ENCODE measurements around the gene SLC25A30. TPM values are rescaled to one million over a fixed set of nuclear protein-coding genes. Genes with fewer than 3 reads are reported as not detected.
"Not testable (repeated sequence)": the region's sequence is repeated elsewhere in the genome, so short reads cannot be mapped to it uniquely, and the experiment has no call there.

The SLC25A30 gene
- total RNA-seq, 2 donors from 2014 or later = 9.2 TPM

DNA sequence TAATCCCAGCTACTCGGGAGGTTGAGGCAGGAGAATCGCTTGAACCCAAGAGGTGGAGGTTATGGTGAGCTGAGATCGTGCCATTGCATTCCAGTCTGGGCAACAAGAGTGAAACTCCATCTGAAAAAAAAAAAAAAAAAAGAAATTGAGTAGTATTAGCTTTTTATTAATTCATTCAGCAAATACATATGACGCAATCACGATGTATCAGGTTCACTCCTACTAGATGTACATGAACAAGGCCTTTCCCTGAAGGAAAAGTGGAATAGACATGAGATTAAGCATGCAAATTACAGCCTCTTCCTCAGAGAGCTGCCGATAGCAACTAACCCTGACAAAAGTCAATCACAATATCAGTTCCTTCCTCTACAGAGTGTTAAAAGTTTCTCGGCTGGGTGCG is 68.0 kb downstream of the SLC25A30 start:
- intact Hi-C loops (cut with DNase I) = no loop called here
- TF ChIP-seq, protein P1, sequence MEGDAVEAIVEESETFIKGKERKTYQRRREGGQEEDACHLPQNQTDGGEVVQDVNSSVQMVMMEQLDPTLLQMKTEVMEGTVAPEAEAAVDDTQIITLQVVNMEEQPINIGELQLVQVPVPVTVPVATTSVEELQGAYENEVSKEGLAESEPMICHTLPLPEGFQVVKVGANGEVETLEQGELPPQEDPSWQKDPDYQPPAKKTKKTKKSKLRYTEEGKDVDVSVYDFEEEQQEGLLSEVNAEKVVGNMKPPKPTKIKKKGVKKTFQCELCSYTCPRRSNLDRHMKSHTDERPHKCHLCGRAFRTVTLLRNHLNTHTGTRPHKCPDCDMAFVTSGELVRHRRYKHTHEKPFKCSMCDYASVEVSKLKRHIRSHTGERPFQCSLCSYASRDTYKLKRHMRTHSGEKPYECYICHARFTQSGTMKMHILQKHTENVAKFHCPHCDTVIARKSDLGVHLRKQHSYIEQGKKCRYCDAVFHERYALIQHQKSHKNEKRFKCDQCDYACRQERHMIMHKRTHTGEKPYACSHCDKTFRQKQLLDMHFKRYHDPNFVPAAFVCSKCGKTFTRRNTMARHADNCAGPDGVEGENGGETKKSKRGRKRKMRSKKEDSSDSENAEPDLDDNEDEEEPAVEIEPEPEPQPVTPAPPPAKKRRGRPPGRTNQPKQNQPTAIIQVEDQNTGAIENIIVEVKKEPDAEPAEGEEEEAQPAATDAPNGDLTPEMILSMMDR (IDR thresholded peaks at IDR 0.05) = no peak
- no peak for DNase-seq
- no peak overlapping the region for H3K9ac ChIP-seq (ENCODE audit: low read depth in 2 of 2, low read length in 2 of 2)
- no peaks in the 10 kb centered on the region for H3K36me3 ChIP-seq
- no peaks in the 10 kb centered on the region for H3K9me3 ChIP-seq
- H3K4me1 ChIP-seq = no peaks in the 10 kb centered on the region
- no peak overlapping the region for H3K27ac ChIP-seq
- H3K27me3 ChIP-seq = no peaks in the 10 kb centered on the region
- H3K4me3 ChIP-seq = no peak overlapping the region

DNA sequence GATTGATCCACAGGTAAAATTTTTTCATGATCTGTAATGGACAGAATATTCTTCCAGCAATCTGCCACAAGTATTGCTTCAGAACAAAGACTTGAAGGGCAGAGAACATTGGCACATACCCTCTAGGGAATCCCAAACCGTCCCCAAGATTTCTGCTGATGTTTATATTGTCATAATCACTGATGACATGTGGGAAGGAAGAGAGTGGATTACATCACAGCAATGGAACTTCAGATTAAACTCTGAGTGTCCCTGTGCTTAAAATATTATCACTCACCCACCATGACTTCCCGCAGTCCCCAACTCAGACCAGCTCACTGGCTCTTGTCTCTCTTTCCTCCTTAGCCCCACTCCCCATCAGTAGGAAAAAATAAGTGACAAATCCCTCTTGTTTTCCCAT is 68.7 kb downstream of the SLC25A30 start:
- DNase-seq = no peak
- no peaks in the 10 kb centered on the region for H3K9me3 ChIP-seq
- H3K27ac ChIP-seq = no peak overlapping the region
- H3K4me3 ChIP-seq = no peak overlapping the region
- TF ChIP-seq, protein P1 (IDR thresholded peaks at IDR 0.05) = no peak
- intact Hi-C loops (cut with DNase I) = no loop called here
- no peaks in the 10 kb centered on the region for H3K27me3 ChIP-seq
- H3K4me1 ChIP-seq = no peaks in the 10 kb centered on the region
- H3K36me3 ChIP-seq = no peaks in the 10 kb centered on the region
- no peak overlapping the region for H3K9ac ChIP-seq (ENCODE audit: low read depth in 2 of 2, low read length in 2 of 2)

DNA sequence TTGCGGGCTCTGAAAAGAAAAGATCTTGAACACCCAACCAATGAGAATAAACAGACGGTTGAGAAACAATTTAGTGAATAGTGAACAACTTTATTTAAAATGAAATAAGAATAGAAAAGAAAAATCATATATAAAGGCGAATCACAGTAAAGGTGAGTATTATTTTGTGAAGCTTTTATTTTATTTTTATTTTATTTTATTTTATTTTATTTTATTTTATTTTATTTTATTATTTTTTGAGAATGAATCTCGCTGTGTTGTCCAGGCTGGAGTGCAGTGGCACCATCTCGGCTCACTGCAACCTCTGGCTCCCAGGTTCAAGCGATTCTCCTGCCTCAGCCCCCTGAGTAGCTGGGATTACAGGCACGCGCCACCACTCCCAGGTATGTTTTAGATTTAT is 74.1 kb downstream of the SLC25A30 start:
- intact Hi-C loops (cut with DNase I); H3K36me3 ChIP-seq; H3K27ac ChIP-seq; DNase-seq; H3K4me1 ChIP-seq; H3K9ac ChIP-seq (ENCODE audit: low read depth in 2 of 2, low read length in 2 of 2); H3K27me3 ChIP-seq; H3K9me3 ChIP-seq; H3K4me3 ChIP-seq: not testable (repeated sequence)

Other genes with a start within 250 kb of the SLC25A30 start
- gene KCTD4, start 217.3 kb downstream of the SLC25A30 start, total RNA-seq = under 1 TPM; 0.58 to 0.84 TPM
- 1,000 to 10,000 TPM; 2,667 to 4,562 TPM for gene TPT1, start 77.2 kb downstream of the SLC25A30 start, total RNA-seq
- 10 to 100 TPM; 39.0 to 49.8 TPM for gene COG3, start 46.6 kb upstream of the SLC25A30 start, total RNA-seq
- not detected for gene ERICH6B, start 197.4 kb upstream of the SLC25A30 start, total RNA-seq